HCT116 (cell line): ENCODE results near the gene OR7A10. TPM values are rescaled to one million over a fixed set of nuclear protein-coding genes. Genes with fewer than 3 reads are reported as not detected.

Source experiments
- ATAC-seq: fragments of 200-7000 bp; cut with Tn5 transposase; 2 replicates; pipeline ENCODE4 v1.9.1; 2020; ENCODE audit warnings: mild to moderate bottlenecking, moderate library complexity
- BruUV-seq: library from RNA; stranded (reverse); fragments of 400-500 nt; replicated peaks from 2 replicates; lab custom pipeline; 2021; lab: Mats Ljungman, UMichigan
- CTCF ChIA-PET: fragments of 300-600 bp; sonication (Branson Sonifier 250); formaldehyde crosslinking; loops from one replicate; lab custom pipeline; 2021; ENCODE audit warnings: antibody characterized with exemption; lab: Charles Lee
- POLR2A ChIA-PET: fragments of 300-600, 350-600 bp; sonication (Branson Sonifier 250); formaldehyde crosslinking; loops from one replicate; lab custom pipeline; 2021; ENCODE audit warnings: antibody characterized with exemption; lab: Charles Lee
- RAD21 ChIA-PET, 2 experiments: fragments of 300-600 bp; sonication (Branson Sonifier 250); formaldehyde crosslinking; loops; one replicate each; lab custom pipeline; 2023; ENCODE audit warnings: low total read pairs in 2 of 2; ENCODE audit not compliant: uncharacterized antibody in 2 of 2, unreplicated experiment in 2 of 2, low non-redundant PET in 1 of 2; lab: Charles Lee
- DNase-seq: peaks from one replicate; pipeline ENCODE4 v3.0.0-alpha.2; 2010; ENCODE audit warnings: low read depth, low spot score
- H2AFZ ChIP-seq: fragments of 200-600 bp; shearing (Covaris generic), sonication (generic); 2 replicates; pipeline ENCODE4 v1.6.1; 2017; ENCODE audit warnings: low read depth, mixed run types, mixed read lengths, antibody characterized with exemption, low read length; ENCODE audit not compliant: poor library complexity, severe bottlenecking
- H3K27ac ChIP-seq: 2 replicates; pipeline ENCODE4 v1.5.1; 2012; ENCODE audit warnings: low read depth, low read length
- H3K27me3 ChIP-seq: fragments of 200-600 bp; sonication (generic); 2 replicates; pipeline ENCODE4 v1.6.1; 2016; ENCODE audit warnings: mixed run types, low read length, mixed read lengths; ENCODE audit not compliant: insufficient read depth
- H3K36me3 ChIP-seq, 2 experiments: fragments of 200-500 bp in 1 of 2; fragments of 200-600 bp in 1 of 2; sonication (Bioruptor generic) in 1 of 2; sonication (generic) in 1 of 2; 2 replicates each; pipeline versions ENCODE4 v1.5.1 to v1.6.1; 2014 to 2016; ENCODE audit warnings: low read length in 2 of 2, inconsistent platforms in 1 of 2, mixed read lengths in 1 of 2, mixed run types in 1 of 2; ENCODE audit not compliant: insufficient read depth in 2 of 2, control insufficient read depth in 1 of 2
- H3K4me1 ChIP-seq, 2 experiments: fragments of 200-600 bp in 1 of 2; sonication (generic) in 1 of 2; 2 replicates each; pipeline versions ENCODE4 v1.5.1 to v1.6.1; 2012 to 2017; ENCODE audit warnings: low read length in 2 of 2, inconsistent platforms in 1 of 2, mild to moderate bottlenecking in 1 of 2, mixed read lengths in 1 of 2, mixed run types in 1 of 2, moderate library complexity in 1 of 2; ENCODE audit not compliant: insufficient read depth in 2 of 2, control insufficient read depth in 1 of 2
- H3K4me2 ChIP-seq: fragments of 200-600 bp; sonication (generic); 2 replicates; pipeline ENCODE4 v1.6.1; 2017; ENCODE audit warnings: mixed run types, low read length, mixed read lengths
- H3K4me3 ChIP-seq, 2 experiments: fragments of 200-600 bp in 1 of 2; sonication (generic) in 1 of 2; replicated peaks in 1 of 2; 2 replicates each; pipeline ENCODE4 v1.5.1; 2011 to 2016; ENCODE audit warnings: low read length in 2 of 2, control low read depth in 1 of 2, low read depth in 1 of 2, mild to moderate bottlenecking in 1 of 2, mixed read lengths in 1 of 2, mixed run types in 1 of 2
- H3K79me2 ChIP-seq: fragments of 200-600 bp; sonication (generic); 2 replicates; pipeline ENCODE4 v1.6.1; 2017; ENCODE audit warnings: mild to moderate bottlenecking, mixed run types, low read length, moderate library complexity, mixed read lengths; ENCODE audit not compliant: insufficient read depth
- H3K9ac ChIP-seq: fragments of 200-600 bp; sonication (generic); 2 replicates; pipeline ENCODE4 v1.6.1; 2016; ENCODE audit warnings: low read length, mixed read lengths
- H3K9me2 ChIP-seq: fragments of 200-600 bp; sonication (generic), shearing (Covaris generic); 2 replicates; pipeline ENCODE4 v1.6.1; 2017; ENCODE audit warnings: mixed run types, mild to moderate bottlenecking, moderate library complexity; ENCODE audit not compliant: insufficient read depth
- H3K9me3 ChIP-seq, 2 experiments: fragments of 200-500 bp in 1 of 2; fragments of 200-600 bp in 1 of 2; sonication (Bioruptor generic) in 1 of 2; sonication (generic) in 1 of 2; 2 replicates each; pipeline ENCODE4 v1.6.1; 2014 to 2017; ENCODE audit warnings: low read length in 2 of 2, mixed read lengths in 2 of 2, inconsistent platforms in 1 of 2, low read depth in 1 of 2, mild to moderate bottlenecking in 1 of 2, mixed run types in 1 of 2, moderate library complexity in 1 of 2; ENCODE audit not compliant: control insufficient read depth in 1 of 2, insufficient read depth in 1 of 2
- H4K20me1 ChIP-seq: fragments of 200-600 bp; sonication (generic), shearing (Covaris generic); 2 replicates; pipeline ENCODE4 v1.6.1; 2017; ENCODE audit warnings: mixed run types, mild to moderate bottlenecking, moderate library complexity; ENCODE audit not compliant: insufficient read depth
- CBX3 ChIP-seq: IDR thresholded peaks from 2 replicates; pipeline ENCODE4 v1.6.1; 2012; ENCODE audit warnings: low read depth
- CEBPB ChIP-seq: IDR thresholded peaks from 2 replicates; pipeline ENCODE4 v1.6.1; 2012; ENCODE audit warnings: low read depth
- EGR1 ChIP-seq: IDR thresholded peaks from 2 replicates; pipeline ENCODE4 v1.6.1; 2012; ENCODE audit warnings: low read depth
- ELF1 ChIP-seq: IDR thresholded peaks from 2 replicates; pipeline ENCODE4 v1.6.1; 2012; ENCODE audit warnings: low read depth, borderline replicate concordance
- EZH2 ChIP-seq: fragments of 200-600 bp; sonication (generic); IDR thresholded peaks from 2 replicates; pipeline ENCODE4 v1.6.1; 2017; ENCODE audit warnings: antibody characterized with exemption, mixed run types
- EZH2phosphoT487 ChIP-seq: fragments of 200-600 bp; IDR thresholded peaks from 2 replicates; pipeline ENCODE4 v1.6.1; 2018; ENCODE audit warnings: antibody characterized with exemption, borderline replicate concordance
- POLR2AphosphoS5 ChIP-seq: IDR thresholded peaks from 2 replicates; pipeline ENCODE4 v1.6.1; 2011; ENCODE audit warnings: mild to moderate bottlenecking, low read depth, low read length, moderate library complexity
- RAD21 ChIP-seq: IDR thresholded peaks from 2 replicates; pipeline ENCODE4 v1.6.1; 2012; ENCODE audit warnings: low read depth, mild to moderate bottlenecking
- REST ChIP-seq: IDR thresholded peaks from 2 replicates; pipeline ENCODE4 v1.6.1; 2012; ENCODE audit warnings: low read depth
- SIN3A ChIP-seq: IDR thresholded peaks from 2 replicates; pipeline ENCODE4 v1.6.1; 2012; ENCODE audit warnings: low read depth
- SRF ChIP-seq: IDR thresholded peaks from 2 replicates; pipeline ENCODE4 v1.6.1; 2012; ENCODE audit warnings: low read depth
- TCF7L2 ChIP-seq: IDR thresholded peaks from 2 replicates; pipeline ENCODE4 v1.7.0; 2011; ENCODE audit warnings: borderline replicate concordance, inconsistent platforms; ENCODE audit not compliant: insufficient read depth, insufficient read length; ENCODE audit errors: extremely low read depth
- YY1 ChIP-seq: IDR thresholded peaks from 2 replicates; pipeline ENCODE4 v1.6.1; 2011; ENCODE audit warnings: low read length, low read depth, moderate library complexity, mild to moderate bottlenecking; ENCODE audit not compliant: insufficient replicate concordance; ENCODE audit errors: extremely low read depth
- ZNF274 ChIP-seq: fragments of 200-500 bp; sonication (Bioruptor generic); IDR thresholded peaks from 2 replicates; pipeline ENCODE4 v1.6.1; 2014; ENCODE audit warnings: mild to moderate bottlenecking, low read depth, low read length, inconsistent platforms
- intact Hi-C: fragments of 100-400 bp; cut with micrococcal nuclease; formaldehyde crosslinking; loops from 2 replicates; pipeline ENCODE4 v1.10.0; 2022
- total RNA-seq: library from RNA; stranded (reverse); gene quantifications from one replicate; pipeline ENCODE4 v1.2.1, GENCODE V29; 2021; ENCODE audit not compliant: unreplicated experiment
- TF ChIP-seq, protein P1 (sequence below): IDR thresholded peaks from 2 replicates; pipeline ENCODE4 v1.6.1; 2012
- TF ChIP-seq, protein P2 (sequence below), 3 experiments: fragments of 200-600 bp in 1 of 3; sonication (generic) in 1 of 3; IDR thresholded peaks in 2 of 3; conservative IDR thresholded peaks in 1 of 3; 2 replicates each; pipeline ENCODE4 v1.5.1; 2012 to 2017; ENCODE audit warnings: low read depth in 2 of 3, low read length in 2 of 3, antibody characterized with exemption in 1 of 3, borderline replicate concordance in 1 of 3, control low read depth in 1 of 3, mild to moderate bottlenecking in 1 of 3, mixed read lengths in 1 of 3, mixed run types in 1 of 3, moderate library complexity in 1 of 3; ENCODE audit not compliant: insufficient read depth in 1 of 3
- TF ChIP-seq, protein P3 (sequence below): IDR thresholded peaks from 2 replicates; pipeline ENCODE4 v1.6.1; 2011; ENCODE audit warnings: mild to moderate bottlenecking, low read length, moderate library complexity; ENCODE audit not compliant: insufficient replicate concordance; ENCODE audit errors: extremely low read depth

OR7A10 gene
- total RNA-seq, 1 experiment from 2014 or later = not detected

DNA sequence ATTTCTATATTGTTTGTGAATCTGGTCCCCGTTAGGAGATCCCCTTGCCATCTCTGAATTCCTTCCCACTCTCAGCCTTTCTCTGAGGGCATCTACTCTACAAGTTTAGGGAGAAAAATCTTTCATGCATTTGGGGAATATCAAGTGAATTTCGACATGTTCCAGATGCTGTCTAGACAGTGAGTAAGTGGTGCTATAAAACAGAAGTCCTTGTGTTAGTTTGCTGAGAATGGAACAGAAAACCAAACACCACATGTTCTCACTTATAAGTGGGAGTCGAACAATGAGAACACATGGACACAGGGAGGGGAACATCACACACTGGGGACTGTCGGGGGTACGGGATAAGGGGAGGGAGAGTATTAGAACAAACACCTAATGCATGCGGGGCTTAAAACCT is 5.1 kb downstream of the OR7A10 start:
- no peak for DNase-seq
- ChIA-PET CTCF (no interaction called here), POLR2A (no interaction called here), RAD21 (no interaction called here)
- TF ChIP-seq, protein P1, sequence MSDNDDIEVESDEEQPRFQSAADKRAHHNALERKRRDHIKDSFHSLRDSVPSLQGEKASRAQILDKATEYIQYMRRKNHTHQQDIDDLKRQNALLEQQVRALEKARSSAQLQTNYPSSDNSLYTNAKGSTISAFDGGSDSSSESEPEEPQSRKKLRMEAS = no peak
- no peak for TF ChIP-seq SIN3A
- TF ChIP-seq, protein P2, sequence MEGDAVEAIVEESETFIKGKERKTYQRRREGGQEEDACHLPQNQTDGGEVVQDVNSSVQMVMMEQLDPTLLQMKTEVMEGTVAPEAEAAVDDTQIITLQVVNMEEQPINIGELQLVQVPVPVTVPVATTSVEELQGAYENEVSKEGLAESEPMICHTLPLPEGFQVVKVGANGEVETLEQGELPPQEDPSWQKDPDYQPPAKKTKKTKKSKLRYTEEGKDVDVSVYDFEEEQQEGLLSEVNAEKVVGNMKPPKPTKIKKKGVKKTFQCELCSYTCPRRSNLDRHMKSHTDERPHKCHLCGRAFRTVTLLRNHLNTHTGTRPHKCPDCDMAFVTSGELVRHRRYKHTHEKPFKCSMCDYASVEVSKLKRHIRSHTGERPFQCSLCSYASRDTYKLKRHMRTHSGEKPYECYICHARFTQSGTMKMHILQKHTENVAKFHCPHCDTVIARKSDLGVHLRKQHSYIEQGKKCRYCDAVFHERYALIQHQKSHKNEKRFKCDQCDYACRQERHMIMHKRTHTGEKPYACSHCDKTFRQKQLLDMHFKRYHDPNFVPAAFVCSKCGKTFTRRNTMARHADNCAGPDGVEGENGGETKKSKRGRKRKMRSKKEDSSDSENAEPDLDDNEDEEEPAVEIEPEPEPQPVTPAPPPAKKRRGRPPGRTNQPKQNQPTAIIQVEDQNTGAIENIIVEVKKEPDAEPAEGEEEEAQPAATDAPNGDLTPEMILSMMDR (IDR thresholded peaks at IDR 0.05 in 2 of 3, conservative IDR thresholded peaks at IDR 0.05 in 1 of 3; ENCODE audit: borderline replicate concordance in 1 of 3, insufficient read depth in 1 of 3, low read depth in 2 of 3, low read length in 2 of 3) = no peak
- no peak for TF ChIP-seq EGR1
- TF ChIP-seq CBX3 = no peak
- TF ChIP-seq POLR2AphosphoS5 = no peak
- no peak for TF ChIP-seq EZH2
- no peak for TF ChIP-seq CEBPB
- no peak for TF ChIP-seq ELF1
- TF ChIP-seq, protein P3, sequence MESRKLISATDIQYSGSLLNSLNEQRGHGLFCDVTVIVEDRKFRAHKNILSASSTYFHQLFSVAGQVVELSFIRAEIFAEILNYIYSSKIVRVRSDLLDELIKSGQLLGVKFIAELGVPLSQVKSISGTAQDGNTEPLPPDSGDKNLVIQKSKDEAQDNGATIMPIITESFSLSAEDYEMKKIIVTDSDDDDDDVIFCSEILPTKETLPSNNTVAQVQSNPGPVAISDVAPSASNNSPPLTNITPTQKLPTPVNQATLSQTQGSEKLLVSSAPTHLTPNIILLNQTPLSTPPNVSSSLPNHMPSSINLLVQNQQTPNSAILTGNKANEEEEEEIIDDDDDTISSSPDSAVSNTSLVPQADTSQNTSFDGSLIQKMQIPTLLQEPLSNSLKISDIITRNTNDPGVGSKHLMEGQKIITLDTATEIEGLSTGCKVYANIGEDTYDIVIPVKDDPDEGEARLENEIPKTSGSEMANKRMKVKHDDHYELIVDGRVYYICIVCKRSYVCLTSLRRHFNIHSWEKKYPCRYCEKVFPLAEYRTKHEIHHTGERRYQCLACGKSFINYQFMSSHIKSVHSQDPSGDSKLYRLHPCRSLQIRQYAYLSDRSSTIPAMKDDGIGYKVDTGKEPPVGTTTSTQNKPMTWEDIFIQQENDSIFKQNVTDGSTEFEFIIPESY = no peak
- TF ChIP-seq EZH2phosphoT487 = no peak
- TF ChIP-seq RAD21 = no peak
- TF ChIP-seq SRF = no peak
- TF ChIP-seq TCF7L2 = no peak
- TF ChIP-seq YY1 = no peak
- no peak for TF ChIP-seq ZNF274
- no peak for TF ChIP-seq REST
- H3K27ac ChIP-seq = no peak overlapping the region
- intact Hi-C loops = no loop called here
- no peak overlapping the region for H2AFZ ChIP-seq
- no peaks in the 10 kb centered on the region for H3K79me2 ChIP-seq
- no peak for ATAC-seq
- no peak overlapping the region for H3K4me2 ChIP-seq
- H3K9ac ChIP-seq = no peak overlapping the region
- no peaks in the 10 kb centered on the region for H3K36me3 ChIP-seq
- H3K4me1 ChIP-seq = no peaks in the 10 kb centered on the region
- no peaks in the 10 kb centered on the region for H4K20me1 ChIP-seq
- peaks cover 40% of the 10 kb centered on the region for H3K27me3 ChIP-seq
- H3K9me2 ChIP-seq = no peaks in the 10 kb centered on the region
- no peak overlapping the region for H3K4me3 ChIP-seq
- H3K9me3 ChIP-seq = no peaks in the 10 kb centered on the region
- BruUV-seq = no TSS peak
